WTC11 (cell line): ENCODE results near the gene PLA2G2D. TPM values are rescaled to one million over a fixed set of nuclear protein-coding genes. Genes with fewer than 3 reads are reported as not detected.

Experiments
- ATAC-seq: fragments of 200-7000 bp; cut with Tn5 transposase; 2 replicates; pipeline ENCODE4 v1.10.0; 2021; ENCODE audit warnings: mild to moderate bottlenecking, moderate library complexity
- CTCF ChIA-PET: fragments of 300-600 bp; sonication (Branson Sonifier 250); formaldehyde crosslinking; loops from one replicate; lab custom pipeline; 2021; ENCODE audit warnings: antibody characterized with exemption; lab: Charles Lee
- POLR2A ChIA-PET: fragments of 350-600 bp; sonication (Branson Sonifier 250); formaldehyde crosslinking; loops from one replicate; lab custom pipeline; 2021; ENCODE audit warnings: antibody characterized with exemption; lab: Charles Lee
- DNase-seq: peaks from one replicate; pipeline ENCODE4 v3.0.0; 2021; ENCODE audit warnings: low spot score
- H3K27ac Mint-ChIP-seq: 2 replicates; pipeline ENCODE4 v1.8.0; 2021; ENCODE audit warnings: mixed read lengths
- H3K27me3 Mint-ChIP-seq: 2 replicates; pipeline ENCODE4 v1.8.0; 2021; ENCODE audit warnings: low read depth, mild to moderate bottlenecking, moderate library complexity, mixed read lengths
- H3K36me3 Mint-ChIP-seq: 2 replicates; pipeline ENCODE4 v1.8.0; 2021; ENCODE audit warnings: mixed read lengths
- H3K4me1 Mint-ChIP-seq: 2 replicates; pipeline ENCODE4 v1.8.0; 2022; ENCODE audit warnings: mixed read lengths
- H3K4me3 Mint-ChIP-seq: 2 replicates; pipeline ENCODE4 v1.8.0; 2021; ENCODE audit warnings: mild to moderate bottlenecking, moderate library complexity, mixed read lengths
- H3K9me3 Mint-ChIP-seq: 2 replicates; pipeline ENCODE4 v1.8.0; 2021; ENCODE audit warnings: mixed read lengths
- E2F5 ChIP-seq: sonication (generic); formaldehyde crosslinking; IDR thresholded peaks from 2 replicates; pipeline ENCODE4 v1.8.1; 2022; ENCODE audit warnings: mild to moderate bottlenecking, moderate library complexity, missing genetic modification reagents
- ELF4 ChIP-seq: sonication (generic); formaldehyde crosslinking; IDR thresholded peaks from 2 replicates; pipeline ENCODE4 v1.8.1; 2022; ENCODE audit warnings: low read depth, mild to moderate bottlenecking, moderate library complexity, missing genetic modification reagents
- ERG ChIP-seq: fragments of 250-450 bp; sonication (Bioruptor Pico); IDR thresholded peaks from 2 replicates; pipeline ENCODE4 v1.8.0; 2021; ENCODE audit warnings: mild to moderate bottlenecking
- ETV6 ChIP-seq: sonication (generic); formaldehyde crosslinking; IDR thresholded peaks from 2 replicates; pipeline ENCODE4 v1.8.1; 2022; ENCODE audit warnings: mild to moderate bottlenecking, missing genetic modification reagents
- HMGXB4 ChIP-seq: sonication (generic); formaldehyde crosslinking; IDR thresholded peaks from 2 replicates; pipeline ENCODE4 v1.8.1; 2023; ENCODE audit warnings: mild to moderate bottlenecking, moderate library complexity, missing genetic modification reagents
- MYBL2 ChIP-seq: sonication (generic); formaldehyde crosslinking; IDR thresholded peaks from 2 replicates; pipeline ENCODE4 v1.8.1; 2023; ENCODE audit warnings: mild to moderate bottlenecking, moderate library complexity, missing genetic modification reagents
- NFE2L1 ChIP-seq: sonication (generic); formaldehyde crosslinking; IDR thresholded peaks from 2 replicates; pipeline ENCODE4 v1.8.1; 2023; ENCODE audit warnings: missing genetic modification reagents
- NR1H2 ChIP-seq: sonication (generic); formaldehyde crosslinking; IDR thresholded peaks from 2 replicates; pipeline ENCODE4 v1.9.0; 2021; ENCODE audit warnings: mild to moderate bottlenecking, moderate library complexity, missing genetic modification reagents
- RELA ChIP-seq: sonication (generic); formaldehyde crosslinking; IDR thresholded peaks from 2 replicates; pipeline ENCODE4 v1.8.1; 2022; ENCODE audit warnings: missing genetic modification reagents, mild to moderate bottlenecking, borderline replicate concordance
- TEAD1 ChIP-seq: sonication (generic); formaldehyde crosslinking; IDR thresholded peaks from 2 replicates; pipeline ENCODE4 v1.8.0; 2022; ENCODE audit warnings: mild to moderate bottlenecking, missing genetic modification reagents
- total RNA-seq: library from RNA; stranded (reverse); gene quantifications from 3 replicates; pipeline ENCODE4 v1.2.3, GENCODE V29; 2021
- TF ChIP-seq, protein P1 (sequence below): fragments of 250-450 bp; sonication (Bioruptor Pico); conservative IDR thresholded peaks from 2 replicates; pipeline ENCODE4 v1.9.0; 2021; ENCODE audit warnings: mild to moderate bottlenecking
- TF ChIP-seq, protein P2 (sequence below): fragments of 250-450 bp; sonication (Bioruptor Pico); IDR thresholded peaks from 2 replicates; pipeline ENCODE4 v1.9.0; 2021; ENCODE audit warnings: moderate library complexity, mild to moderate bottlenecking, inconsistent platforms, borderline replicate concordance

PLA2G2D gene
- total RNA-seq, 1 experiment from 2014 or later: not detected

- TF ChIP-seq HMGXB4 (CRISPR knock-in tag) (no peak), NR1H2 (CRISPR knock-in tag) (no peak)
- TF ChIP-seq, all 79 proteins: peak for 0
These were observed 20.7 kb upstream of the PLA2G2D start (continued) for GRCh38 chr1:20139776-20140612.

DNA sequence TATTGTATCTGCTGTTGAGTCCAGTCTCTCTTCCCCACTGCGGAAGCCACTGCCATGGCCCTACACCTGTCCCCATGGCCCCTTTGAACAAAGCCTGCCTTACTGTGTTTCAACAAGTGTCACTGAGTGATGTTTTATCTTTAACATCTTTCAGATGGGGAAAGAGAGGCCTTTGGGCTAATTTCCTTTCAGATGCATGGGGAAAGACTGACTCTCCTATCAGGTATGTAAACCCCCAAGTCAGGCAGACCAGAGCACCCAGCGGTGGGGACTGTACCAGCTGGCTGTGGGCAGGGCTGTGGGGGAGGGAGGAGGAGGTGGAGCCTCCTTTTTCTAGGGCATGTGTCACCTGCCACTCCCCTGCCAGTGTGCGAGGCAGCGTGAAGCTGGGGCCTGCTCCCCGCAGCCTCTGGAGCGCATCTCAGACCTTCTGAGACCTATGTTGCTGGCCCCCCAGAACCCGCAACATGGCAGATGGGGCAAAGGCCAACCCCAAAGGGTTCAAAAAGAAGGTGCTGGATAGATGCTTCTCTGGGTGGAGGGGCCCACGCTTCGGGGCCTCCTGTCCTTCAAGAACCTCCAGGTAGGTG lies 19.7 kb upstream of the PLA2G2D start, which contains the start of gene PLA2G2F:
PLA2G2F (plus strand) TSS at position 363 of the 590 bp plus-strand sequence; CDS start at position 468, 105 bp downstream.
- H3K36me3 Mint-ChIP-seq: peaks cover 8% of the 10 kb centered on the region
- CTCF ChIA-PET: no interaction called here
- DNase-seq (no peak), ATAC-seq (no peak)
- H3K4me1 Mint-ChIP-seq: no peaks in the 10 kb centered on the region
- H3K9me3 Mint-ChIP-seq: peaks cover 11% of the 10 kb centered on the region
- TF ChIP-seq MYBL2 (CRISPR knock-in tag): no peak
- TF ChIP-seq, protein P1, sequence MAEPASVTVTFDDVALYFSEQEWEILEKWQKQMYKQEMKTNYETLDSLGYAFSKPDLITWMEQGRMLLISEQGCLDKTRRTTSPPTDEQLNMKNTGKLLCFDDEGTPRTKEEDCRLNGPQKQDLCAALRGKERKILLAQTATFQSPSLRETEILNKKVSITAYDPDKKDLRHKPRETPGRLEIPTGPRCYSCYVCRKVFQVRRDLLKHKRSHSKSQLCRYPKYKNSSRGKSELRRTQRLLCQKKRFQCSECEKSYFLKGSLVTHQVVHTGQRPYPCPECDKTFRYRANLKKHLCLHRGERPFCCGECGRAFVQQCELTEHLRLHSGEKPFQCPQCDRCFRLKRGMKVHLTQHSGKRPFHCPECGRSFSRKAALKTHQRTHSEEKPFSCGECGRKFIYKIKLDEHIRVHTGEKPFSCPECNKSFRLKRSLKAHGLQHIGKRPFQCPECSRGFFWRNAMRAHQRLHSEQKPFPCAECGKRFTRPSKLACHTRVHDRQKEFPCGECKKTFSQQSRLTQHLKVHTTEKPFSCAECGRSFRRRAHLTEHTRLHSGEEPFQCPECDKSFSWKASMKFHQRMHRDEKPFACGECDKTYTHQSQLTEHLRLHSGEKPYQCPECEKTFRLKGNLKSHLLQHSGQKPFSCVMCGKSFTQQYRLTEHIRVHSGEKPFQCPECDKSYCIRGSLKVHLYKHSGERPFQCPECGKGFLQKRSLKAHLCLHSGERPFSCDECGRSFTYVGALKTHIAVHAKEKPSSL: no peak
- H3K27ac Mint-ChIP-seq: no peak within 1 kb of the TSS
- H3K27me3 Mint-ChIP-seq: 0 out of 2 replicates have a peak, but pooled peaks cover 3% of the 10 kb centered on the region
- POLR2A ChIA-PET: no interaction called here
- H3K4me3 Mint-ChIP-seq: no peak within 1 kb of the TSS

- Mint-ChIP-seq H3K9me3 (peaks cover 11% of the 10 kb centered on the region), H3K27ac (no peak overlapping the region), H3K27me3 (0 out of 2 replicates have a peak, but pooled peaks cover 3% of the 10 kb centered on the region), H3K4me3 (no peak overlapping the region), H3K36me3 (peaks cover 8% of the 10 kb centered on the region), H3K4me1 (no peaks in the 10 kb centered on the region)
- ATAC-seq (no peak), DNase-seq (no peak)
- ChIA-PET CTCF (no interaction called here), POLR2A (no interaction called here)
- TF ChIP-seq ETV6: no peak
- TF ChIP-seq E2F5 (CRISPR knock-in tag): no peak
- TF ChIP-seq, protein P2, sequence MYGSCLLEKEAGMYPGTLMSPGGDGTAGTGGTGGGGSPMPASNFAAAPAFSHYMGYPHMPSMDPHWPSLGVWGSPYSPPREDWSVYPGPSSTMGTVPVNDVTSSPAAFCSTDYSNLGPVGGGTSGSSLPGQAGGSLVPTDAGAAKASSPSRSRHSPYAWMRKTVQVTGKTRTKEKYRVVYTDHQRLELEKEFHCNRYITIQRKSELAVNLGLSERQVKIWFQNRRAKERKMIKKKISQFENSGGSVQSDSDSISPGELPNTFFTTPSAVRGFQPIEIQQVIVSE (CRISPR knock-in tag): no peak
- TF ChIP-seq TEAD1: no peak
- no peak for TF ChIP-seq NFE2L1 (CRISPR knock-in tag)
- TF ChIP-seq ERG: no peak
- no peak for TF ChIP-seq RELA (CRISPR knock-in tag)
- TF ChIP-seq ELF4 (CRISPR knock-in tag): no peak
These were observed 19.0 kb upstream of the PLA2G2D start for GRCh38 chr1:20138346-20138745.
